ENCODE measurements around the gene CACNA1E.

The CACNA1E gene

GRCh38 chr1:181714428-181714827 lies 231.1 kb downstream of the CACNA1E start:
- no peak for DNase-seq

- DNase-seq = no peak
Observed at GRCh38 chr1:181718034-181718433, 234.7 kb downstream of the CACNA1E start.

- DNase-seq = no peak
Observed at GRCh38 chr1:181726320-181727012, 243.1 kb downstream of the CACNA1E start.

- no peak for DNase-seq
Observed at GRCh38 chr1:181730606-181731005, 247.3 kb downstream of the CACNA1E start.

- no peak for DNase-seq
Observed at GRCh38 chr1:181732218-181732990, 249.1 kb downstream of the CACNA1E start.

- DNase-seq = no peak
Observed at GRCh38 chr1:181733486-181733885, 250.2 kb downstream of the CACNA1E start.

- DNase-seq = no peak
Observed at GRCh38 chr1:181737056-181737455, 253.7 kb downstream of the CACNA1E start.

- no peak for DNase-seq
Observed at GRCh38 chr1:181739214-181739613, 255.9 kb downstream of the CACNA1E start.

- no peak for DNase-seq
Observed at GRCh38 chr1:181742426-181742825, 259.1 kb downstream of the CACNA1E start.

GRCh38 chr1:181743878-181744312 lies 260.6 kb downstream of the CACNA1E start:
- no peak for DNase-seq

- no peak for DNase-seq
Observed at GRCh38 chr1:181746224-181746623, 262.9 kb downstream of the CACNA1E start.

- DNase-seq = no peak
Observed at GRCh38 chr1:181748013-181748412, 264.7 kb downstream of the CACNA1E start.

GRCh38 chr1:181754103-181754502 lies 270.8 kb downstream of the CACNA1E start:
- no peak for DNase-seq

- DNase-seq = no peak
Observed at GRCh38 chr1:181759481-181759880, 276.2 kb downstream of the CACNA1E start.

GRCh38 chr1:181763736-181764135 lies 280.4 kb downstream of the CACNA1E start:
- DNase-seq = no peak

GRCh38 chr1:181765451-181766026 lies 282.2 kb downstream of the CACNA1E start:
- no peak for DNase-seq

- DNase-seq = no peak
Observed at GRCh38 chr1:181767001-181767708, 283.8 kb downstream of the CACNA1E start.

GRCh38 chr1:181768211-181768929 lies 285.1 kb downstream of the CACNA1E start:
- no peak for DNase-seq

GRCh38 chr1:181768930-181769280 lies 285.6 kb downstream of the CACNA1E start:
- DNase-seq = no peak

GRCh38 chr1:181769846-181770245 lies 286.5 kb downstream of the CACNA1E start:
- DNase-seq = no peak

- DNase-seq = no peak
Observed at GRCh38 chr1:181772714-181773113, 289.4 kb downstream of the CACNA1E start.

GRCh38 chr1:181776044-181776443 lies 292.7 kb downstream of the CACNA1E start:
- no peak for DNase-seq

- DNase-seq = no peak
Observed at GRCh38 chr1:181777286-181777685, 294.0 kb downstream of the CACNA1E start.
